ENCODE data around the gene CARD10. TPM values are rescaled to one million over a fixed set of nuclear protein-coding genes. Genes with fewer than 3 reads are reported as not detected.

CARD10 gene
- total RNA-seq, 1 donor from 2014 or later, result 13.5 TPM

DNA sequence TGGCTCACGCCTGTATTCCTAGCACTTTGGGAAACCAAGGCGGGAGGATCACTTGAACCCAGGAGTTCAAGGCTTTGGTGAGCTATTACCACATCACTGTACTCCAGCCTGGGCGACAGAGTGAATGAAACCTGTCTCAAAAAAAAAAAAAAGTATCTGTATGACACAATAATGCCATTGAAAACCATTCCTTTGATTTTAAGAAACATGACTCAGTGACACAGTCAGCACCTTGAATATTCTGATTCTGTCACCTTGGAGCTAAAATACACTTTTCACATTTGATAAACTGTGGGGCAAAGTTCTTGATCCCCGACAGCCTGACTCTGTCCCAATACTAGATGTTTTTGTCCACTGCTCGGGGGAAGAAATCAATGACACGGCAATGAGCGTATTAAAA, 75.2 kb downstream of the CARD10 start:
- H3K27me3 Mint-ChIP-seq (ENCODE audit: low read depth), result peaks cover 12% of the 10 kb centered on the region
- H3K27ac Mint-ChIP-seq (ENCODE audit: unreplicated experiment), result no peak overlapping the region
- peaks cover 10% of the 10 kb centered on the region for H3K9me3 Mint-ChIP-seq (ENCODE audit: low read depth)
- peaks cover 4% of the 10 kb centered on the region for H3K36me3 Mint-ChIP-seq (ENCODE audit: low read depth)
- H3K4me3 Mint-ChIP-seq (ENCODE audit: unreplicated experiment), result no peak overlapping the region
- H3K4me1 Mint-ChIP-seq (ENCODE audit: low read depth), result no peaks in the 10 kb centered on the region
- DNase-seq (ENCODE audit: low spot score), result no peak
- TF ChIP-seq, protein P1, sequence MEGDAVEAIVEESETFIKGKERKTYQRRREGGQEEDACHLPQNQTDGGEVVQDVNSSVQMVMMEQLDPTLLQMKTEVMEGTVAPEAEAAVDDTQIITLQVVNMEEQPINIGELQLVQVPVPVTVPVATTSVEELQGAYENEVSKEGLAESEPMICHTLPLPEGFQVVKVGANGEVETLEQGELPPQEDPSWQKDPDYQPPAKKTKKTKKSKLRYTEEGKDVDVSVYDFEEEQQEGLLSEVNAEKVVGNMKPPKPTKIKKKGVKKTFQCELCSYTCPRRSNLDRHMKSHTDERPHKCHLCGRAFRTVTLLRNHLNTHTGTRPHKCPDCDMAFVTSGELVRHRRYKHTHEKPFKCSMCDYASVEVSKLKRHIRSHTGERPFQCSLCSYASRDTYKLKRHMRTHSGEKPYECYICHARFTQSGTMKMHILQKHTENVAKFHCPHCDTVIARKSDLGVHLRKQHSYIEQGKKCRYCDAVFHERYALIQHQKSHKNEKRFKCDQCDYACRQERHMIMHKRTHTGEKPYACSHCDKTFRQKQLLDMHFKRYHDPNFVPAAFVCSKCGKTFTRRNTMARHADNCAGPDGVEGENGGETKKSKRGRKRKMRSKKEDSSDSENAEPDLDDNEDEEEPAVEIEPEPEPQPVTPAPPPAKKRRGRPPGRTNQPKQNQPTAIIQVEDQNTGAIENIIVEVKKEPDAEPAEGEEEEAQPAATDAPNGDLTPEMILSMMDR (IDR thresholded peaks at IDR 0.05), result no peak

DNA sequence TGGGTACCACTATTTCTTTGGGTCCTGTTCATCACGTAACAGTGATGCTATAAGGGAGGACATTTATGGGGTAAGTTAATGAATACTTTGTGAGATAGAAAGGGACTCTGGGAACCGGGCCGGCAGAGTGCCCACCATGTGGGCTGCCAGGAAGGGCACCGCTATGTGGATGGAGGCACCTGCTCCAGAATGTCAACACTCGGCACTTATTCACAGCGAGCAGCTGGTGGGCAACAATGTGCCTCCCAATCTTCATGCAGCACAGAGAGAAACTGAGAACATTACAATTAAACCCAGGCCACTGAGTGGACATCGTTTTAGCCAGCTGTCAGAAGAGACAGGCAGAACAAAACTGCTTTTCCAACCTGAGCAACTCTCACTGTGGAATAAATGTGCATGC, 76.1 kb downstream of the CARD10 start:
- TF ChIP-seq, protein P1 (IDR thresholded peaks at IDR 0.05), result no peak
- Mint-ChIP-seq H3K27ac (ENCODE audit: unreplicated experiment) (no peak overlapping the region), H3K27me3 (ENCODE audit: low read depth) (peaks cover 11% of the 10 kb centered on the region), H3K4me3 (ENCODE audit: unreplicated experiment) (no peak overlapping the region), H3K9me3 (ENCODE audit: low read depth) (peaks cover 10% of the 10 kb centered on the region), H3K36me3 (ENCODE audit: low read depth) (peaks cover 4% of the 10 kb centered on the region), H3K4me1 (ENCODE audit: low read depth) (no peaks in the 10 kb centered on the region)
- DNase-seq (ENCODE audit: low spot score), result no peak

DNA sequence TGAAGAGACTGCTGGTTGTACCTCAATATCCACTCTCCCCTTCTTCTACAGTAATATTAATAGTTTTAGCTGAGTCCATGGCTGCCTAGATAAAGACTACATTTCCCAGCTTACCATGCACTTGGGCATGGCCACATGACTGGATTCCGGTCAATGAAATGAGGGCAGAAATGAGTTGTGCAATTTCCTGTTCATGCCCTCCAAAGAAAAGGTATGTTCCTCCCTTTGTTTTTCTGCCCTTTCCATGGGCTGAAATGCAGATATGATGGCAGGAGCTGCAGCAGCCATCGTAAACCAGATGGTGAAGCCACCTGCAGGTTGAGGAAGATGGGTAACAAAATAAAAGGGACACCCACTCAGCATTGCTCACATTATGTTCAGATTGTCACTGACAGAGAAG, 76.7 kb downstream of the CARD10 start:
- no peak overlapping the region for H3K4me3 Mint-ChIP-seq (ENCODE audit: unreplicated experiment)
- H3K27me3 Mint-ChIP-seq (ENCODE audit: low read depth), result peaks cover 10% of the 10 kb centered on the region

GRCh38 chr22:37442135-37442534, 77.1 kb downstream of the CARD10 start:
- no peak for DNase-seq (ENCODE audit: low spot score)
- no peak overlapping the region for H3K27ac Mint-ChIP-seq (ENCODE audit: unreplicated experiment)
- H3K4me1 Mint-ChIP-seq (ENCODE audit: low read depth), result no peaks in the 10 kb centered on the region
- TF ChIP-seq, protein P1 (IDR thresholded peaks at IDR 0.05), result no peak
- H3K27me3 Mint-ChIP-seq (ENCODE audit: low read depth), result peaks cover 7% of the 10 kb centered on the region
- no peak overlapping the region for H3K4me3 Mint-ChIP-seq (ENCODE audit: unreplicated experiment)
- peaks cover 10% of the 10 kb centered on the region for H3K9me3 Mint-ChIP-seq (ENCODE audit: low read depth)
- peaks cover 4% of the 10 kb centered on the region for H3K36me3 Mint-ChIP-seq (ENCODE audit: low read depth)

More for the DNA sequence above, 76.7 kb downstream of the CARD10 start:
- DNase-seq (ENCODE audit: low spot score), result no peak
- Mint-ChIP-seq H3K4me1 (ENCODE audit: low read depth) (no peaks in the 10 kb centered on the region), H3K9me3 (ENCODE audit: low read depth) (peaks cover 10% of the 10 kb centered on the region), H3K27ac (ENCODE audit: unreplicated experiment) (no peak overlapping the region), H3K36me3 (ENCODE audit: low read depth) (peaks cover 4% of the 10 kb centered on the region)
- TF ChIP-seq, protein P1 (IDR thresholded peaks at IDR 0.05), result no peak

DNA sequence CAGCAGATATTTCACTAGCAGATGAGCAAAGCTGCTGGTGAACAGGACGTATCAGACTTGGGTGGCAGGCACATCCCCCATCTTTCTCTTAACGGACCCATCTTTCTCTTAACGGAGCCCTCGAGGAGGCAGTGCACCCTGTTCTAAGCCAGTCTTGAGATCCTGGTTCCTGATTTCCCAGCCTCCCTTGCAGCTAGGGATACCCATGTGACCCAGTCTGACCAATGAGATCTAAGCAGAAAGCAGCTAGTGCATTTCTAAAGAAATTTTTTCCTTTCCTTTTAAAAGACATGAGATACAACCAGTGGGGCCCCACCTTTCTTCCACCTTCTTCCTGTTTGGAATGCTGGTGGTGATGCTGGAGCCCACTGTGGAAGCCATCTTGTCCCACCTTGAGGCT, 78.3 kb downstream of the CARD10 start:
- H3K4me1 Mint-ChIP-seq (ENCODE audit: low read depth), result no peaks in the 10 kb centered on the region
- H3K27me3 Mint-ChIP-seq (ENCODE audit: low read depth), result peaks cover 7% of the 10 kb centered on the region
- peaks cover 10% of the 10 kb centered on the region for H3K9me3 Mint-ChIP-seq (ENCODE audit: low read depth)
- no peak for DNase-seq (ENCODE audit: low spot score)
- no peak overlapping the region for H3K27ac Mint-ChIP-seq (ENCODE audit: unreplicated experiment)
- H3K36me3 Mint-ChIP-seq (ENCODE audit: low read depth), result peaks cover 4% of the 10 kb centered on the region
- TF ChIP-seq, protein P1 (IDR thresholded peaks at IDR 0.05), result no peak
- no peak overlapping the region for H3K4me3 Mint-ChIP-seq (ENCODE audit: unreplicated experiment)

Other genes with a start within 250 kb of the CARD10 start
- gene CYTH4, start 236.9 kb downstream of the CARD10 start, total RNA-seq, result not detected in 3 replicates
- 0.65 to 1.2 TPM (median 1.1 TPM) in 3 replicates for gene ELFN2, start 91.9 kb downstream of the CARD10 start, total RNA-seq
- gene MFNG, start 33.0 kb downstream of the CARD10 start, total RNA-seq, result 1.1 to 2.1 TPM (median 1.2 TPM) in 3 replicates
- 155 to 167 TPM (median 156 TPM) in 3 replicates for gene CDC42EP1, start 41.1 kb upstream of the CARD10 start, total RNA-seq
- gene LGALS2, start 60.7 kb upstream of the CARD10 start, total RNA-seq, result not detected in 3 replicates
- gene GGA1, start 89.4 kb upstream of the CARD10 start, total RNA-seq, result 32.0 to 35.9 TPM (median 34.8 TPM) in 3 replicates
- 1.6 to 2.7 TPM (median 2.4 TPM) in 3 replicates for gene SH3BP1, start 120.3 kb upstream of the CARD10 start, total RNA-seq
- 14.8 to 17.2 TPM (median 15.2 TPM) in 3 replicates for gene PDXP, start 139.3 kb upstream of the CARD10 start, total RNA-seq
- gene LGALS1, start 156.2 kb upstream of the CARD10 start, total RNA-seq, result 1,066 to 2,807 TPM (median 2,760 TPM) in 3 replicates
- 12.1 to 18.7 TPM (median 12.8 TPM) in 3 replicates for gene NOL12, start 166.9 kb upstream of the CARD10 start, total RNA-seq
- gene TRIOBP, start 177.6 kb upstream of the CARD10 start, total RNA-seq, result 47.9 to 49.8 TPM (median 49.5 TPM) in 3 replicates